ENCODE measurements around the gene CALHM2.
"Not testable (repeated sequence)": the region's sequence is repeated elsewhere in the genome, so short reads cannot be mapped to it uniquely, and the experiment has no call there.

The CALHM2 gene

DNA sequence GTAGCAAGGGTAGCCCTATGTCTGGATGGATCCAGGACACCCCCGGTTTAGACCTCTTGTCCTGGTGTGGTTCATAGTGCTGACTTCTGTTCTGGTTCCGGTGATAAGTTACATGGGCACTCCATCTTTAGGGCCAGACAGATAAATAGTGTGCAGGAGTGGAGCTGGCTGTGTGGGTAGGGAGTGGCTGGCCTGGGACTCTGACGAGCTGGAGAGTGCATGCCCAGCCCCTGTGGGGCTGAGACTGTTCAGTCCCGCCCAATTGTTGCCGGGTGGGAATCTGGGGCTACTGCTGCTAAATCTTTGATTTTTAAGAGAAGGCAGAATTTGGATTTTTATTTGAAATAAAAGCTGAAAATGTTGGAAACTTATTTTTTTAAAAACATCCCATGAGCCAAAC is 28.4 kb downstream of the CALHM2 start:
- H3K4me2 ChIP-seq (ENCODE audit: low read length), result no peak overlapping the region
- no peak overlapping the region for H4K91ac ChIP-seq (ENCODE audit: low read depth, low read length)
- H3K9ac ChIP-seq (ENCODE audit: low read length), result no peak overlapping the region
- H2BK12ac ChIP-seq (ENCODE audit: low read length), result no peak overlapping the region
- H3K79me1 ChIP-seq (ENCODE audit: low read length), result no peaks in the 10 kb centered on the region
- no peak overlapping the region for H4K12ac ChIP-seq (ENCODE audit: low read depth, low read length)
- H3K23ac ChIP-seq (ENCODE audit: low read length), result no peak overlapping the region
- H2BK5ac ChIP-seq (ENCODE audit: low read depth, low read length, poor library complexity), result no peak overlapping the region
- no CpG with 5 or more reads among the region's 5 CpGs for WGBS (ENCODE audit: extremely low coverage, insufficient coverage, insufficient read length)
- no peak overlapping the region for H2AK5ac ChIP-seq (ENCODE audit: low read length)
- no peak overlapping the region for H3K18ac ChIP-seq (ENCODE audit: low read length)
- no peak overlapping the region for H3K14ac ChIP-seq (ENCODE audit: low read length)
- H3K4ac ChIP-seq (ENCODE audit: low read depth, low read length), result no peak overlapping the region
- no peak overlapping the region for H3K4me3 ChIP-seq (ENCODE audit: low read depth, low read length)
- no peaks in the 10 kb centered on the region for H3K27me3 ChIP-seq (ENCODE audit: insufficient read depth, low read length)
- no peaks in the 10 kb centered on the region for H3K4me1 ChIP-seq (ENCODE audit: control insufficient read depth in 1 of 2, insufficient read depth in 2 of 2, low read length in 2 of 2)
- H3K36me3 ChIP-seq (ENCODE audit: control insufficient read depth in 1 of 2, insufficient read depth in 2 of 2, low read length in 2 of 2), result peaks cover 45 to 70% of the 10 kb centered on the region in 2 experiments
- no peak for DNase-seq
- H2BK120ac ChIP-seq (ENCODE audit: insufficient read depth, low read length, poor library complexity), result no peak overlapping the region
- H2AFZ ChIP-seq (ENCODE audit: insufficient read depth, low read length, poor library complexity), result no peak overlapping the region
- H3K27ac ChIP-seq (ENCODE audit: low read depth, low read length), result no peak overlapping the region
- no peaks in the 10 kb centered on the region for H3K79me2 ChIP-seq (ENCODE audit: control insufficient read depth, insufficient read depth, low read length, poor library complexity)
- H3K9me3 ChIP-seq (ENCODE audit: insufficient read depth, low read depth, low read length), result no peaks in the 10 kb centered on the region
- no peak overlapping the region for H4K8ac ChIP-seq (ENCODE audit: low read depth, low read length)

DNA sequence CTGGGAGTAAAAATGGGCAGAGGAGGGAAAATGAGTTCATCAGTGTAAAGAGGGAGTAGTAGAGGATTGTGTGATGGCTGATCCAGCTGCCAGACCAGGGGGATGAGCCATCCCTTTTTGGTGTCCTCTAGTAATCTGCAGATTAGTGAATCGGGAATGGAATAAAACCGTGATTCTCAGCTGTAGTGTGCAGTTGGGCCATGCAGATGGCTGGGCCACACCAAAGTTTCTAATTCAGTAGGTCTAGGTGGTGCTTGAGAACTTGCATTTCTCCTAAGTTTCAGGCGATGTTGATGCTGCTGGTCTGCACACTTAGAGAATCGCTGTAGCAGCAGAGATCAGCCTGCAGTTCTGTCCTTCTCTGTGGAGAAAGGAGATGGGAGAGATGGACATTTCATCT is 33.1 kb downstream of the CALHM2 start:
- no peaks in the 10 kb centered on the region for H3K79me1 ChIP-seq (ENCODE audit: low read length)
- H3K36me3 ChIP-seq (ENCODE audit: control insufficient read depth in 1 of 2, insufficient read depth in 2 of 2, low read length in 2 of 2), result peaks cover 63 to 86% of the 10 kb centered on the region in 2 experiments
- H3K79me2 ChIP-seq (ENCODE audit: control insufficient read depth, insufficient read depth, low read length, poor library complexity), result no peaks in the 10 kb centered on the region
- no peak overlapping the region for H2BK120ac ChIP-seq (ENCODE audit: insufficient read depth, low read length, poor library complexity)
- no peak overlapping the region for H4K12ac ChIP-seq (ENCODE audit: low read depth, low read length)
- no peak overlapping the region for H4K91ac ChIP-seq (ENCODE audit: low read depth, low read length)
- no peak overlapping the region for H2AK5ac ChIP-seq (ENCODE audit: low read length)
- H3K9me3 ChIP-seq (ENCODE audit: insufficient read depth, low read depth, low read length), result no peaks in the 10 kb centered on the region
- H4K8ac ChIP-seq (ENCODE audit: low read depth, low read length), result no peak overlapping the region
- H2AFZ ChIP-seq (ENCODE audit: insufficient read depth, low read length, poor library complexity), result no peak overlapping the region
- no peak overlapping the region for H3K4ac ChIP-seq (ENCODE audit: low read depth, low read length)
- no peak overlapping the region for H2BK12ac ChIP-seq (ENCODE audit: low read length)
- no peak overlapping the region for H3K4me2 ChIP-seq (ENCODE audit: low read length)
- H2BK5ac ChIP-seq (ENCODE audit: low read depth, low read length, poor library complexity), result no peak overlapping the region
- H3K27ac ChIP-seq (ENCODE audit: low read depth, low read length), result no peak overlapping the region
- no peak overlapping the region for H3K9ac ChIP-seq (ENCODE audit: low read length)
- H3K27me3 ChIP-seq (ENCODE audit: insufficient read depth, low read length), result no peaks in the 10 kb centered on the region
- no peak overlapping the region for H3K4me3 ChIP-seq (ENCODE audit: low read depth, low read length)
- H3K4me1 ChIP-seq (ENCODE audit: control insufficient read depth in 1 of 2, insufficient read depth in 2 of 2, low read length in 2 of 2), result no peaks in the 10 kb centered on the region
- no peak overlapping the region for H3K23ac ChIP-seq (ENCODE audit: low read length)
- no peak overlapping the region for H3K14ac ChIP-seq (ENCODE audit: low read length)
- H3K18ac ChIP-seq (ENCODE audit: low read length), result no peak overlapping the region
- DNase-seq, result no peak
- WGBS (ENCODE audit: extremely low coverage, insufficient coverage, insufficient read length), result no CpG with 5 or more reads among the region's 4 CpGs

- no peak overlapping the region for H3K14ac ChIP-seq (ENCODE audit: low read length)
- no peak overlapping the region for H4K91ac ChIP-seq (ENCODE audit: low read depth, low read length)
- H3K4ac ChIP-seq (ENCODE audit: low read depth, low read length), result no peak overlapping the region
- no peaks in the 10 kb centered on the region for H3K9me3 ChIP-seq (ENCODE audit: insufficient read depth, low read depth, low read length)
- no peaks in the 10 kb centered on the region for H3K79me1 ChIP-seq (ENCODE audit: low read length)
- no peak overlapping the region for H2AFZ ChIP-seq (ENCODE audit: insufficient read depth, low read length, poor library complexity)
- H3K4me1 ChIP-seq (ENCODE audit: control insufficient read depth in 1 of 2, insufficient read depth in 2 of 2, low read length in 2 of 2), result no peaks in the 10 kb centered on the region
- no peak overlapping the region for H3K9ac ChIP-seq (ENCODE audit: low read length)
- no peak overlapping the region for H2BK5ac ChIP-seq (ENCODE audit: low read depth, low read length, poor library complexity)
- H2BK12ac ChIP-seq (ENCODE audit: low read length), result no peak overlapping the region
- no peak overlapping the region for H3K18ac ChIP-seq (ENCODE audit: low read length)
- H3K4me3 ChIP-seq (ENCODE audit: low read depth, low read length), result no peak overlapping the region
- no peak overlapping the region for H2BK120ac ChIP-seq (ENCODE audit: insufficient read depth, low read length, poor library complexity)
- H3K23ac ChIP-seq (ENCODE audit: low read length), result no peak overlapping the region
- H4K12ac ChIP-seq (ENCODE audit: low read depth, low read length), result no peak overlapping the region
- DNase-seq, result no peak
- WGBS (ENCODE audit: extremely low coverage, insufficient coverage, insufficient read length), result no CpG with 5 or more reads among the region's 5 CpGs
- H3K36me3 ChIP-seq (ENCODE audit: control insufficient read depth in 1 of 2, insufficient read depth in 2 of 2, low read length in 2 of 2), result peaks cover 60 to 87% of the 10 kb centered on the region in 2 experiments
- no peak overlapping the region for H2AK5ac ChIP-seq (ENCODE audit: low read length)
- no peaks in the 10 kb centered on the region for H3K79me2 ChIP-seq (ENCODE audit: control insufficient read depth, insufficient read depth, low read length, poor library complexity)
- no peak overlapping the region for H3K4me2 ChIP-seq (ENCODE audit: low read length)
- H4K8ac ChIP-seq (ENCODE audit: low read depth, low read length), result no peak overlapping the region
- H3K27me3 ChIP-seq (ENCODE audit: insufficient read depth, low read length), result no peaks in the 10 kb centered on the region
- H3K27ac ChIP-seq (ENCODE audit: low read depth, low read length), result no peak overlapping the region
Measured at GRCh38 chr10:103417601-103418000, 34.6 kb downstream of the CALHM2 start.

DNA sequence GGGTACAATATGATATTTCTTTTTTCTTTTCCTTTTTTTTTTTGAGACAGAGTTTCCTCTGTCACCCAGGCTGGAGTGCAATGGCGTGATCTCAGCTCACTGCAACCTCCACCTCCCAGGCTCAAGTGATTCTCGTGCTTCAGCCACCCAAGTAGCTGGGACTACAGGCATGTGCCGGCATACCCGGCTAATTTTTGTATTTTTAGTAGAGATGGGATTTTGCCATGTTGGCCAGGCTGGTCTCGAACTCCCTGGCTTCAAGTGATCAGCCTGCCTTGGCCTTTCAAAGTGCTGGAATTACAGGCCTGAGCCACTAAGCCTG is 35.1 kb downstream of the CALHM2 start:
- H3K9me3 ChIP-seq (ENCODE audit: insufficient read depth, low read depth, low read length); H2BK12ac ChIP-seq (ENCODE audit: low read length); H4K91ac ChIP-seq (ENCODE audit: low read depth, low read length); H2BK5ac ChIP-seq (ENCODE audit: low read depth, low read length, poor library complexity); H3K79me1 ChIP-seq (ENCODE audit: low read length); H3K23ac ChIP-seq (ENCODE audit: low read length); H3K14ac ChIP-seq (ENCODE audit: low read length); H4K8ac ChIP-seq (ENCODE audit: low read depth, low read length); H3K18ac ChIP-seq (ENCODE audit: low read length); H3K9ac ChIP-seq (ENCODE audit: low read length); H4K12ac ChIP-seq (ENCODE audit: low read depth, low read length); DNase-seq; H3K27me3 ChIP-seq (ENCODE audit: insufficient read depth, low read length); H3K4me2 ChIP-seq (ENCODE audit: low read length); H3K79me2 ChIP-seq (ENCODE audit: control insufficient read depth, insufficient read depth, low read length, poor library complexity); H2AK5ac ChIP-seq (ENCODE audit: low read length); H3K4me1 ChIP-seq (ENCODE audit: control insufficient read depth in 1 of 2, insufficient read depth in 2 of 2, low read length in 2 of 2); H3K27ac ChIP-seq (ENCODE audit: low read depth, low read length); H3K4me3 ChIP-seq (ENCODE audit: low read depth, low read length); H2BK120ac ChIP-seq (ENCODE audit: insufficient read depth, low read length, poor library complexity); H2AFZ ChIP-seq (ENCODE audit: insufficient read depth, low read length, poor library complexity); H3K4ac ChIP-seq (ENCODE audit: low read depth, low read length): not testable (repeated sequence)
- H3K36me3 ChIP-seq (ENCODE audit: control insufficient read depth in 1 of 2, insufficient read depth in 2 of 2, low read length in 2 of 2), result peaks cover 63 to 87% of the 10 kb centered on the region in 2 experiments
- WGBS (ENCODE audit: extremely low coverage, insufficient coverage, insufficient read length), result no CpG with 5 or more reads among the region's 5 CpGs
